Muscle of leg (tissue), 16 donors: Measurements from ENCODE around the gene GJD4. TPM values are rescaled to one million over a fixed set of nuclear protein-coding genes. Genes with fewer than 3 reads are reported as not detected.

Experiments used
- DNase-seq: peaks from one replicate; pipeline ENCODE4 v3.0.0; 2013
- H3K27ac ChIP-seq: one replicate; pipeline ENCODE4 v1.5.1; 2013; ENCODE audit warnings: mild to moderate bottlenecking, low read length, control low read depth
- H3K27me3 ChIP-seq: one replicate; pipeline ENCODE4 v1.6.1; 2013; ENCODE audit warnings: low read length; ENCODE audit not compliant: control insufficient read depth, insufficient read depth
- H3K36me3 ChIP-seq: one replicate; pipeline ENCODE4 v1.6.1; 2013; ENCODE audit warnings: low read length; ENCODE audit not compliant: control insufficient read depth, insufficient read depth
- H3K4me1 ChIP-seq: one replicate; pipeline ENCODE4 v1.6.1; 2013; ENCODE audit warnings: low read length; ENCODE audit not compliant: control insufficient read depth, insufficient read depth
- H3K4me3 ChIP-seq: one replicate; pipeline ENCODE4 v1.5.1; 2013; ENCODE audit warnings: low read length, control low read depth
- H3K9me3 ChIP-seq: replicated peaks from 2 replicates; pipeline ENCODE4 v1.6.1; 2013; ENCODE audit warnings: low read depth, low read length; ENCODE audit not compliant: control insufficient read depth
- WGBS: methylation state at CpG from one replicate; pipeline ENCODE4 v1.1.5; 2013; ENCODE audit warnings: missing lambda C conversion rate; ENCODE audit not compliant: insufficient coverage; 5-methylcytosine and 5-hydroxymethylcytosine counted together
- long read RNA-seq, 11 donors: transcript quantifications; one replicate each; lab custom pipeline, GENCODE V29; 2026
- polyA plus RNA-seq, 8 donors: library from polyadenylated mRNA; unstranded; fragments of 120-200 nt; gene quantifications; one replicate each; pipeline versions ENCODE4 v1.2.1 to v1.2.3, GENCODE V29; 2013; ENCODE audit warnings: inconsistent platforms in 1 of 8, low replicate concordance in 1 of 8; ENCODE audit not compliant: insufficient read length in 8 of 8, insufficient read depth in 1 of 8
- total RNA-seq: library from RNA; stranded (reverse); fragments of 120-200 nt; gene quantifications from one replicate; pipeline ENCODE4 v1.2.4, GENCODE V29; 2013

GJD4 gene, protein sequence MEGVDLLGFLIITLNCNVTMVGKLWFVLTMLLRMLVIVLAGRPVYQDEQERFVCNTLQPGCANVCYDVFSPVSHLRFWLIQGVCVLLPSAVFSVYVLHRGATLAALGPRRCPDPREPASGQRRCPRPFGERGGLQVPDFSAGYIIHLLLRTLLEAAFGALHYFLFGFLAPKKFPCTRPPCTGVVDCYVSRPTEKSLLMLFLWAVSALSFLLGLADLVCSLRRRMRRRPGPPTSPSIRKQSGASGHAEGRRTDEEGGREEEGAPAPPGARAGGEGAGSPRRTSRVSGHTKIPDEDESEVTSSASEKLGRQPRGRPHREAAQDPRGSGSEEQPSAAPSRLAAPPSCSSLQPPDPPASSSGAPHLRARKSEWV
- total RNA-seq, result 2.0 TPM
- polyA plus RNA-seq, result 10 to 100 TPM in 4 of 8 donors, 1 to 10 TPM in 4; 1.4 to 17.7 (median 9.8) TPM
- long read RNA-seq, donor 1, partial matches to known transcripts, result 0 of 2 reads
- long read RNA-seq, donor 1, other reads (novel, unspliced or antisense), result 0 of 2 reads
- long read RNA-seq, donor 2, result 0 reads
- long read RNA-seq, donor 3, partial matches to known transcripts, result 0 of 2 reads
- long read RNA-seq, donor 3, other reads (novel, unspliced or antisense), result 0 of 2 reads
- long read RNA-seq, donor 4, partial matches to known transcripts, result 0 of 2 reads
- long read RNA-seq, donor 4, other reads (novel, unspliced or antisense), result 0 of 2 reads
- long read RNA-seq, donor 5, transcript GJD4-201 (2 exons, 1,580 nt), result major isoform, 19 of 19 reads
- long read RNA-seq, donor 5, partial matches to known transcripts, result 0 of 19 reads
- long read RNA-seq, donor 5, other reads (novel, unspliced or antisense), result 0 of 19 reads
- long read RNA-seq, donor 6, transcript GJD4-201 (2 exons, 1,580 nt), result major isoform, 5 of 5 reads
- long read RNA-seq, donor 6, partial matches to known transcripts, result 0 of 5 reads
- long read RNA-seq, donor 6, other reads (novel, unspliced or antisense), result 0 of 5 reads
- long read RNA-seq, donor 7, partial matches to known transcripts, result 0 of 2 reads
- long read RNA-seq, donor 7, other reads (novel, unspliced or antisense), result 0 of 2 reads
- long read RNA-seq, donor 8, partial matches to known transcripts, result 0 of 1 reads
- long read RNA-seq, donor 8, other reads (novel, unspliced or antisense), result 0 of 1 reads
- long read RNA-seq, donor 9, transcript GJD4-201 (2 exons, 1,580 nt), result major isoform, 5 of 5 reads
- long read RNA-seq, donor 9, partial matches to known transcripts, result 0 of 5 reads
- long read RNA-seq, donor 9, other reads (novel, unspliced or antisense), result 0 of 5 reads
- long read RNA-seq, donor 10, partial matches to known transcripts, result 0 of 4 reads
- long read RNA-seq, donor 10, other reads (novel, unspliced or antisense), result 0 of 4 reads
- long read RNA-seq, donor 11, result 0 reads

DNA sequence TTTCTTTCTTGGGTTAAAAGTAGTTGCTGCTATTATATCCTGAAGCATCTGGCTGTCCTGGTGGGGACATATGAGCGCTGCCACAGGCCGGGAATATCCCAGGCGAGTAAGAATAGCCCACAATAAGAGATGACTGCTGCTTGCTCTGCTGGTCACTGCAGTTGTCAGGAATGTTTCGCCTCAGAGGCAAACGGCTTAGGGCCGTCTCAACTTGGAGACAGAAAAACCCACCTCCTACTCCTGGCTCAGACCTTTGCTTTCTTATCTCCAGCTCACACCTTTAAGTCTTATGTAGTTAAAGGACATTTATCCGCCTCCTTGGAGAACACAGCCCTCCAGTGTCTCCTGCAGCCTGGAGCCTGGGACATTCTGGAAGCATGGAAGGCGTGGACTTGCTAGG is at the start of gene GJD4:
Gene GJD4, plus strand, starts transcription at position 151 of the 400 bp plus-strand sequence. Its CDS starts 227 bp downstream, at position 378.
- no peaks in the 10 kb centered on the region for H3K36me3 ChIP-seq
- H3K4me1 ChIP-seq, result peaks cover 14% of the 10 kb centered on the region
- 67% methylated on average over 1 of the region's 8 CpGs for WGBS
- peak within 1 kb of the TSS; percentile 80 for H3K27ac ChIP-seq
- H3K27me3 ChIP-seq, result peaks cover 7% of the 10 kb centered on the region
- H3K9me3 ChIP-seq, result peaks cover 3% of the 10 kb centered on the region
- peak; percentile 38 for DNase-seq
- H3K4me3 ChIP-seq, result no peak within 1 kb of the TSS

DNA sequence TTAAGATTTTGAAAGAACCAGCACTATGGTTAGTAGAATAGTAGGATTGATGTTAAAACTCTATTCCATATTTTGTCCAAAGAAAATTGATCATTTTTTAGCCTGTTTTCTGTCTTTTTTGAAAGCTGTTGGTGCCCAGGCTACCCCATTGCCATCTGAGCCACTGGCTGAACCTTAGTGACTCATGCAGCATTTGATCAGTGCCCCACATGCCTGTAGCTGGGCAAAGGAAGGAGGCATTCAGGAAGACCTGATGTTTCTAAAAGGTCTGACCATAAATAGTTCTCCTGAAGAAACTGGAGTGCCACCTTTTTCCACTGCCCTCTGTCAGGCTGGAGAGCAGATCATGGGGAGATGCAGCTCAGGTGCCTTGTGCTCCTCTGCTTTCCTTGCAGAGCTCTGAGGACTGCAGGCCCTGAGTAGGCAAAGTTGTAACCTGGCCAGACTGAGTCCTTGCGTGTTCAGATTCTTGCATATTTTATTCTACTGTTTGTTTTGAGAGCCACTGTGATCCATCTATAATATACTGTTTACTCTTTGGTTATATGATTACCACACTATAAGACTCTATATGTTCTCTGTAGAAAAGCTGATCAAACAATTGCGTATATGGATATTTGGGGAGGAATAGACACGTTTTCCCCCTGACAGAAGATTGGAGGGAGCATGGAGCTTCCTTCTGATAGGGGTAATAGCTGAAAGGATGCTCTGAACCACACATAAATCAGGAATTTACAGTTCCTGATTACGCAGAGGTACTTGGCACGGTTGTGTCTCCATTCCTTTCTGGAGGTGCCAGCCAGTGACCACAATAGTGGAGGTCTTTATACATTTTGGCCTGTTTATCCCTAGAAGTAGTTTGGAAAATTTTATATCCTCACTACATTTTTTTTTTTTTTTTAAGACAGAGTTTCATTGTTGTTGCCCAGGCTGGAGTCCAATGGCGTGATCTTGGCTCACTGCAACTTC is 48.9 kb upstream of the GJD4 start:
- no peak for DNase-seq
- peaks cover 26% of the 10 kb centered on the region for H3K36me3 ChIP-seq
- H3K4me3 ChIP-seq, result no peak overlapping the region
- peaks cover 7% of the 10 kb centered on the region for H3K4me1 ChIP-seq
- WGBS, result 100% methylated on average over 1 of the region's 6 CpGs
- no peaks in the 10 kb centered on the region for H3K9me3 ChIP-seq
- no peak overlapping the region for H3K27ac ChIP-seq
- H3K27me3 ChIP-seq, result no peaks in the 10 kb centered on the region

DNA sequence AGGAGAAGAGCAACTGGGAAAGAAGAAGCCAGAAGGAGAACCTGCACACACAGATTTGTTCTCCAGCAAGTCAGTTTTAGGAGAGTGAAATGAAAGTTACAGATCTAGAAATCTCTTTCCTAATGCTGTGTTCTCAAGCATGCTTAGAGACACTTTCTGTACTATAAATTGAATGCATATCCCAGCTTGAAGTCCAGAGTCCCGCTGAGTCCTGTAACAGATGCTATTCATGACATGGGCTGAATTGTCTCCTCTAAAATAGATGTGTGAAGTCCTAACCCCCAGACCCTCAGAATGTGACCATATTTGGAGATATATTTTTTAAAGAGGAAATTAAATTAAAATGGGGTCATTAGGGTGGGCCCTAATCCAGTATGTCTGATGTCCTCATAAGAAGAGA is 46.9 kb upstream of the GJD4 start:
- Histone ChIP-seq H3K27ac (no peak overlapping the region), H3K9me3 (no peaks in the 10 kb centered on the region), H3K4me3 (no peak overlapping the region), H3K4me1 (peaks cover 9% of the 10 kb centered on the region), H3K27me3 (no peaks in the 10 kb centered on the region), H3K36me3 (peaks cover 27% of the 10 kb centered on the region)
- WGBS, result no CpG with 5 or more reads among the region's 1 CpG
- DNase-seq, result no peak

DNA sequence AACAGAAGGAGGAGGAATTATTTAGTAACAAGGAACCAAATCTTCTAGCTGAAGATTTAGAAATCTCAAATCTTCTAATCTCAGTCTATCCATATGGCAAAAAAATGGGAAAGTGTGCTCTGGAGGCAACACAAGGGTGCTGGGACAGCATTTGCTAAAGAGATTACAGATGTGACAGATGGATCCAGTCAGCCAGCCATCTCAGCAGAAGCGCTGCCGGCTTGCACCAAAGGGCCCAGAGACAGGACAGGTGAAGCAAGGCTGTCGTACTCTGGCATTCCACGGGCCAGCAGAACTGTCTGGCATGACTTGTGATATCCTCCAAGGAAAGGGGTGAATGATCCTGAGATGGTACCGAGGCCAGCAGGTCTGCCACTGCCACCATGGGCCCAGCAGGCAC is 45.7 kb upstream of the GJD4 start:
- no peaks in the 10 kb centered on the region for H3K27me3 ChIP-seq
- 88% methylated on average over 5 of the region's 5 CpGs for WGBS
- H3K4me3 ChIP-seq, result no peak overlapping the region
- H3K36me3 ChIP-seq, result peaks cover 19% of the 10 kb centered on the region
- H3K27ac ChIP-seq, result no peak overlapping the region
- no peak for DNase-seq
- H3K9me3 ChIP-seq, result no peaks in the 10 kb centered on the region
- peaks cover 9% of the 10 kb centered on the region for H3K4me1 ChIP-seq

DNA sequence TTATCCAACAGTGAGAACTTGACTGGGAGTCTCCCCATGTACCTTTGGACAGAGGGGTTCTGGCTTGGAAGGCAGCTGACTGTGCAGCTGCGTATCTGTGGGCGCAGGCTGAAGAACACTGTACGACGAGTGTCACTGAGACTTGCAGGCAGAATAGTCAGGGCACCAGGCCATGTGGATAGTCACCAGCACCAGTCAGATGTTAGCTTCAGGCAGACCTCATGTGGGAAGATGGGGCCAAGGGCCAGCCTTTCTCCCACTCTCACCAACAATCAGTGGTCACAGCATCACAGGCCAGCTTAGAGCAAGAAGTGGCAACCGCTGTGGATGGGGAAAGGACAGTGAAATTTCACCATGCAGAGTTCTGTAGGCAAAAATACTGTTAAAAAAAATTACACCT is 43.4 kb upstream of the GJD4 start:
- no peak for DNase-seq
- no peaks in the 10 kb centered on the region for H3K9me3 ChIP-seq
- H3K4me3 ChIP-seq, result no peak overlapping the region
- H3K36me3 ChIP-seq, result peaks cover 23% of the 10 kb centered on the region
- 82% methylated on average over 4 of the region's 5 CpGs for WGBS
- no peak overlapping the region for H3K27ac ChIP-seq
- no peaks in the 10 kb centered on the region for H3K27me3 ChIP-seq
- H3K4me1 ChIP-seq, result peaks cover 26% of the 10 kb centered on the region

DNA sequence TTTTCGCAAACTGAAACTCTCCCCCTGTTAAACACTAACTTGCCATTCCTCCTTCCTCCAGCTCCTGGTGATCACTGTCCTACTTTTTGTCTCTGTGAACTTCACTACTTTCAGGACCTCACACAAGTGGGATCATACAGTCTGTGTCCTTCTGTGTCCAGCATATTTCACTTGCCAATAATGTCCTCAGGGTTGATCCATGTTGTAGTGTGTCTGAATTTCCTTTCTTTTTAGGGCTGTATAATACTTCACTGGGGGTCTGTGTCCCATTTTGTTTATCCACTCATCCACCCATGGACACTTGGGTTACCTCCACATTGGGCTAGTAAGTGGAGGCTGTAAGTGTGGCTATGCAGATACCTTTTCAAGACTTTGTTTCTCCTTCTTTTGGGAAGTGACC is 42.7 kb upstream of the GJD4 start:
- Histone ChIP-seq H3K27me3 (no peaks in the 10 kb centered on the region), H3K36me3 (peaks cover 30% of the 10 kb centered on the region), H3K27ac (no peak overlapping the region), H3K4me1 (peaks cover 26% of the 10 kb centered on the region), H3K4me3 (no peak overlapping the region), H3K9me3 (no peaks in the 10 kb centered on the region)
- 100% methylated on average over 1 of the region's 1 CpG for WGBS
- DNase-seq, result no peak

DNA sequence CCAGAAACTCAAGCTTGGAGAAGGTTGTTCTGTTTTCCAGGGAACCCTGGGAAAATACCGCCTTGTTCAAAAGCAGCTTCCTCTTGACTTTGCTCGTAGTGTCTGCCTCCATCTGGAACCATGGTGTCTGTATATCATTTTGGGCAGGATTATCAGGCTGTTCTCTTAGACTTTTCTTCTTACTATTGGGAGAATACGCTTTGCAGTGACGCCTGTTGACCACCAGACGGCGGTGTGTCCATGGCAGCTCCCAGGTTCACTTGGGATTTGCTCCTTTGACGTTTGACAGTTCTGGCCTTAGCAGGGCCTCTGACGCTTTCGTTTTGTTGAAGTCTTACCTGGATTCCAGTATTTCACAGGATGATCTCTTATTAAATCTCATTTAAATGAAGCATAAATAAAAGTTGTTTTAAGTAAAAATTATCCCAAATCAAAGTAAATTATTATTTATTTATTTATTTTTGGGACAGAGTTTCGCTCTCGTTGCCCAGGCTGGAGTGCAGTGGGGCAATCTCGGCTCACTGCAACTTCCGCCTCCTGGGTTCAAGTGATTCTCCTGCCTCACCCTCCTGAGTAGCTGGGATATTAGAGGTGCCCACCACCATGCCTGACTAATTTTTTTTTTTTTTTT is 41.8 kb upstream of the GJD4 start:
- 0% methylated on average over 1 of the region's 13 CpGs for WGBS
- H3K4me3 ChIP-seq, result no peak overlapping the region
- no peak overlapping the region for H3K27ac ChIP-seq
- peaks cover 40% of the 10 kb centered on the region for H3K36me3 ChIP-seq
- peaks cover 26% of the 10 kb centered on the region for H3K4me1 ChIP-seq
- no peaks in the 10 kb centered on the region for H3K27me3 ChIP-seq
- DNase-seq, result peak; percentile 72
- no peaks in the 10 kb centered on the region for H3K9me3 ChIP-seq

DNA sequence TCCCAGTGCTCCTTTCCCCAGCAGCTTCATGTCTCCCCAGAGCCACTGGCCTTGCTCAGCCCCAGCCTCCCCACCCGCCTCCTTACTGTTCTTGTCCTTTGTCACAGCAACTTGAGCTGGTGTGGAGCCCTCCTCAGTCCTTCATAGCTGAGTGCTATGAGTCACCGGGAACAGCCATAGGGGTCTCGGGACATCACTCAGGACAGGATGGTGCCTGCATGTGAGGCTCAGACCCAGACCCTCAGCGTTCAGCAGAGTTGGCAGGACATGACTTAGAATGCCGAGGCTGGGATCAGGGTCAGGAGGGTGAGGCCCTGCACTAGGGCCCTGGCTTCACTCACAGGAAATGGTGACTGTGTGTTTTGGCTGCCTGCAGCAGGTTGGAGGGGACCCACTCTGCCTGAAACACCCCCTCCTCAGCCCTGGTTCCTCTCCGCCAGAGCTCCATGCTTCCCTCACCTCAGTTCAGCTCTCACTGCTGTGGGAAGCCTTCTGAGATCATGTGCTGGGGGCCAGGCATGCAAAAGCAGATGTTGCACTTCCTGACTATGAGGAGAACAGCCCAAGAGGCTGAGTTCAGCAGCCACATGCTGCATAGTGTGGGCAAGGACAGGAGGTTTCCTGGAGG is 40.7 kb upstream of the GJD4 start:
- H3K27me3 ChIP-seq, result no peaks in the 10 kb centered on the region
- H3K4me1 ChIP-seq, result peaks cover 26% of the 10 kb centered on the region
- peak overlapping the region; percentile 74 for H3K27ac ChIP-seq
- no peaks in the 10 kb centered on the region for H3K9me3 ChIP-seq
- H3K4me3 ChIP-seq, result no peak overlapping the region
- H3K36me3 ChIP-seq, result peaks cover 46% of the 10 kb centered on the region
- peak; percentile 77 for DNase-seq
- 37% methylated on average over 5 of the region's 6 CpGs for WGBS
